Measurements from ENCODE around the gene HERC3.

HERC3 gene

DNA sequence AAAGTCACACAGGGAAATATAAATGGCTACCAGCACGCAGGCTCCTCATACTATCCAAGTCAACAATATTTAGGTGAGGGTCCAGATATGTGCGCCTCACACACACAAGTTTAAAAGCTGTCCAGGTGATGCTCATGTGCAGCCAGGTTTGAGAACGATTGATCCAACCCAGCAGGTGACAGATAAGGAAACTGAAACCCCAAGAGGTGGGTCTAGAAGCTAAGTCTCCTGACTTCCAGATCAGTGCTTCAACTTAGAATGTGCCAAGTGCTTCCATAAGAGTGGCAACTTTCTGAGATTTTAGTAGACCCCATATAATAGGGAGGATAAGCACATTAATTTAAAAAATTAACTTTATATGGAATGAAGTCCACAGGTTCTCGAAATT lies 159.8 kb downstream of the HERC3 start:
- no peak for DNase-seq

DNA sequence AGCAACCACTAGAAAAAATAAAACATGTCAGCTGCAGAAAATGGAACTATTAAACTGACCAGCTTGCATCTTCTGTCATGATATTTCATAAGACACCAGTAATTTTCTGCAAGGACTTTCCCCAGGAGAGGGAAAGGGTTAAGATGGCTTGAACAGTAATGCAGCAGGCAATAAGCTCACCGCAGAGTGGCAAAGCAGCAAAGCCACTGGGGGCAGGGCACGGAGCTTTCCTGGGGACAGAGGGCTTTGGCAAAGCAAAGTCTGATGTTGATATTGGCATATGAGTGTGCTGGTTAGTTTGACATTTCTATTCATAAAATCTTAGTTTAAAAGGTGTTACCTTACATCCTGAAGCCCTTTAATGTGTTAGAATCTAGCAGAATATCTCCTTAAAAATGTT lies 160.5 kb downstream of the HERC3 start:
- no peak for DNase-seq

DNA sequence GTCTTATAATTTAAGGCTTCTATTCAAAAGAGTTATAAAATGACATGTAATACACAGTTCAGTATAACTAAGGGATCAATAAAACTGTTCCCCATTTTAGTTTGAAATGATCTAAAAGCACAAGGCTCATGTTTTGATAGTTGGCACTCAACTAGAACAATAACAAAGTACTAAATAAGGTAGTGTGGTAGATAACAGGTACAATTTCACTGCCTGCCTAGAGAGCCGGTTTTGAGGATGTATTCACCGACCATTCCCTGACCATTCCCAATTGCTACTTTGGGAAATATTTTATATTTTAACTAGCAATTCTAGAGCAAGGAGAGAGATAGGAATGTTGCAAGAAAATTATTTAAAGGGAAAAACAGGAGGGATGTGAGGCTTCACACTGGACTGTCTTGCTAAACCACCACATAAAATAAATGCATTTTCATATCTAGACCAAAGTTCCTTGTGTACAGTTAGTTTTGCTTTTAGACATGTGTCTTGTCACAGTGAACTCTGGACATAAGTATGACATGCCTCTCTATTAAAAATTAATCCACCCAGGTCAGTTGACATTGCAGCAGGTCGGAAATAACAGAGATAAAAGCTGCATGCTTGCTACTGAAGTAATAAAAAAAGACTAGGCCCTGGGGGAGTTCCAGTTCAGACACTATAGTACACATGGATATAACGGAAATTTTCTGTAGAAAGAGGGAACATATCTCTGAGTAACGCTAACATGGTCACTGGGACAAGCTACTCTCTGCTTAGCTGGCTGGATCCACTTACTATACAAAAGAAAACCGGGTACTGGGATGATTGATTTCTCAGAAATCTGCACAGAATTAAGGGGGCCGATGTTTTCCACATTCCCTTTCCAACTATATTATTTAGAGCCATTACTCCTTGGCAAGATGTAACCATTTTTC lies 161.6 kb downstream of the HERC3 start:
- no peak for DNase-seq

DNA sequence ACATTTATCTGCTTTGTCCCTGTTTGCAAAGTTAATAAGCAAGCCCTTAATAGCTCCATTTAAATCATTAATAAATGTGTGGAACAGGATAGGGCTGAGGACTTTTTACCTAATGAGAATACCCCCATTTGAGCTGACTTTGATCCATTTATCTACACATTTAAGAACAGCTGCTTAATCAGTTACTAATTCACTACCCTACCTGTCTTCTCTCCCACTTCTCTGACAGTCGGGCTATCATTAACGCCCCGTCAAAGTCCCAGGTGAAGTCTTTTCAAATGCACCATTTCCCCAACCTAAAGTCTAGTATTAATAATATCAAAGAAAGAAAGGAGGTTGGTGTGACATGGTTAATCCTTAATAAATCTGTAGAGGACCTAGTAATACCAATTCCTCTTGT lies 162.5 kb downstream of the HERC3 start:
- DNase-seq: no peak

DNA sequence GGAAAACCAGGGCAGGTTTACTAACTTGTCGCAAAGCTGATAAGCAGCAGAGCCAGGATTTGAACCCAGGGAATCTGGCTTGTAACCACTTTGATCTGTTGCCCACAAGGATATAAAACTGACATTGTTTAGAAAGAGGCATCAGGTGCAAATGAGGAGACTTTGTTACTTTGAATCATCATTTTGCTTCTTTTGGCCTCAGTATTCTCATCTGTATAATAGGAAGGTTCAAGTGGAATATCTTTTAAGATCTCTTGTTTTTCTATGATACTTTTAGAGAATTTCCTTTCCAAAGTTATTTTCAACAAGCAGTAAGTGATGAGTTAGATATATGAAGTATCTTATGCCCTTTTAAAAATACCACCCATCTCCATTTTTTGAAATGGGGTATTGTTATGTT lies 163.2 kb downstream of the HERC3 start:
- no peak for DNase-seq

DNA sequence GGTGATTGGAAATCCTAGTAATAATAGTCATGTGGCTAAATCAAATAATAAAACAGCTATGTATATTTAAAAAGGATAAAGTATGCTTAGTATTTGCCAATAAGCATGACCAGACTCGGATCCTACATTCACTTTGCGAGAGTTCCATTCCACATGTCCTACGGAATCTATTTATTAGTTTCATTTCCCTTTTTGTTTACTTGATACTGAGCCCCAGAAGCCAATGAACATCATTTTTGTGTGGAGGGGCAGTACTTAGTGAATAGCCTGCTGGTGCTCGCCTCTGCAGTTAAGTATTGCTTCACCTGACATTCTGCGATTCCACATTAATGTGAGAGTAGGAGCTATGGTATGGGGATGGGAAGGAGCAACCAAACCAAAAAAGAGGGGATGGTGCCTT lies 163.9 kb downstream of the HERC3 start:
- no peak for DNase-seq

DNA sequence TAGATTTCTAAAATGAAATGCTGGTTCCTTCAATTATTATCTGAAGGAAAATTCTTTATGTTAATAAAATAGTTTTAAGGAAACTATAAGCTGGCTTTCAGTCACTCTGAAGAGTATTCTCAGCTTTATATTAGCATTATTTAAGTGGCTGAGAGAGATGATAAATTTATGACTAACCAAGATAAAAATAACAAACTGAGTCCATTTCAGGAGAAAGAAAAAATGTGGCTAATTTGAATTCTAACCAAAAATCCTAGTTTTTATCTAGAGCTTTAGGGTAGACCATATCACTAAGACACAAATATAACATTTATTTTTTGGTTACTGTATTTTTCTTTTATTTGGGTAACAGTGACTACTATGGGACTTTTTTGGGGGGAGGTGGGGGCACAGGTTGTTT lies 164.8 kb downstream of the HERC3 start:
- DNase-seq: no peak

DNA sequence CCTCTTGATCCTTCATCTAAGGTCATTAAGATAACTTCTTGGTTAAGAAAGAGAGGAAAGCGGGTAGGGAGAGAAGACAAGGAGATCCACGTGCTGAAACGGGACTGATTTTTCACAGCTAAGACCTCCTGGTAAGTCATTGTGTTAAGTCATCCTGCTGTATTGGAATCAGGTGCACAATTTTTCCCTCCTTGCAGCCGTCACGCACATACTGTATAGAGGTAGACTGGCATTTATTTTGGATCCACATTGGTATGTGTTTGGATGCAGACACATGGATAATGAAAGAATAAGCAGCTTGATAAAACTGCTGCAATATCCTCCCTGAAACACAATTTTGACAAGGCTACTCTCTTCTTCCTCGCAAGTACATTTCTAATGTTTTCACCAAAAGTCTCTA lies 165.5 kb downstream of the HERC3 start:
- no peak for DNase-seq
